GM18951 (cell line): ENCODE data around the gene ZBTB7C.

Source experiments
- POLR2A ChIP-seq: IDR thresholded peaks from 4 replicates; pipeline ENCODE4 v1.6.1; 2011; ENCODE audit warnings: mild to moderate bottlenecking; ENCODE audit not compliant: insufficient read length, insufficient read depth; ENCODE audit errors: extremely low read depth
- in situ Hi-C: fragments of 300-500 bp; cut with MboI; formaldehyde crosslinking; loops from one replicate; pipeline ENCODE4 v1.12.0; 2022; ENCODE audit warnings: low sequenced_read_pairs, mixed read lengths, inconsistent platforms; ENCODE audit not compliant: unreplicated experiment

ZBTB7C gene

DNA sequence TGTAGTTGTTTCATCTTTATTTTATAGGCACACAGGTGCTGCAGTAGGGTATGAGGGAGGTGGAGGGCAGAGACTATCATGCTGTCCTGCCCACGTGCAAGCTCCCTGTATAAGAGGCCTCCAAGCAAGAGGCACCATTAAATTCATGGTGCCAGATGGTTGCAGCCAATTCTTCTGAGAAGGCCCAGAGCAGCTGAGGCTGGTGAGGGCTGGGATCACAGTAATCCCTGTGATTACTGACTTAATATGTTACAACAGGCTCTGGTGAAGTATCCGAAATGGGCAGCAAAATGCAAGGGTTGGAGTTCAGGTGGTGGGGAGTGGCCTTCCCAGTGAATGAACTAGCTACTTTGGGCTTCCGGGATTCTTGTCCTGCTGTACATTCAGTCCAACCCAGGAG, 286.8 kb downstream of the ZBTB7C start:
- in situ Hi-C loops, result no loop called here
- no peak for TF ChIP-seq POLR2A

DNA sequence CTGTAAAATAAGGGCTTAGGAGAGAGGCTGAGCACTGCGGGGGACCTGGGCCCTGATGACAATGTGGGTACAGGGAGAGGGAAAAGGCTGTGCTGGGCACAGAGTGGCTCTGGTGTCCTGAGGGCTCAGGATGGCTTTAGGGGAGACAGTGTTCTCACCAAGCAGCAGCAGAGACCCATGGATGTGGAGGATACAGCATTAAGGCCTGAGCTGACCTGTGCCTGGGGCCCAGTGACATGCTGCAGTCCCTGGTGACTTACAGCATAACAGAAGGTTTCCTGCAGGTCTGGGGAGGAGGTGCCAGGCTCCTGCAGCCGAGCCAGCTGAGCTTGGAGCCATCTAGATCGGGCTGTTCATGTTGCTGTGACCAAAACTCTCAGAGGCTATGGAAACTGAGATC, 287.4 kb downstream of the ZBTB7C start:
- TF ChIP-seq POLR2A, result no peak
- in situ Hi-C loops, result no loop called here

DNA sequence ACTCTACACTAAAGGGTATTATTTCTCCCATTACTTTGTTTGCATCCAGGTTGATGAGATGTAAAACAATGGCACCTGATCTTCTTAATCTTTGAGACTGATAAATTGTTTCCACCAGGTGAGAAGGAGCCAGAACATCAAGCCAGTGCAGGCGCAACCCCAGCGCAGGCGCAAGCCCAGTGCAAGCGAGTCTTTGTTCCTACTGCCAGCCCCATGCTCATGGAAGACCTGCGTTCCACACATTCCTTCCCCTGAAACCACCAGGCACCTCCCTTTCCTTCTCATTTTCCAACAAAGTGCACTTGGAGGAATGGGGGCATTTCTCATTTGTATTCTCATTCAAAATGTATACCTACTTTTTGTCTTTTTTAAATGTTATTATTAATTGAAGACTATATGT, 290.0 kb downstream of the ZBTB7C start:
- TF ChIP-seq POLR2A, result no peak
- in situ Hi-C loops, result no loop called here

DNA sequence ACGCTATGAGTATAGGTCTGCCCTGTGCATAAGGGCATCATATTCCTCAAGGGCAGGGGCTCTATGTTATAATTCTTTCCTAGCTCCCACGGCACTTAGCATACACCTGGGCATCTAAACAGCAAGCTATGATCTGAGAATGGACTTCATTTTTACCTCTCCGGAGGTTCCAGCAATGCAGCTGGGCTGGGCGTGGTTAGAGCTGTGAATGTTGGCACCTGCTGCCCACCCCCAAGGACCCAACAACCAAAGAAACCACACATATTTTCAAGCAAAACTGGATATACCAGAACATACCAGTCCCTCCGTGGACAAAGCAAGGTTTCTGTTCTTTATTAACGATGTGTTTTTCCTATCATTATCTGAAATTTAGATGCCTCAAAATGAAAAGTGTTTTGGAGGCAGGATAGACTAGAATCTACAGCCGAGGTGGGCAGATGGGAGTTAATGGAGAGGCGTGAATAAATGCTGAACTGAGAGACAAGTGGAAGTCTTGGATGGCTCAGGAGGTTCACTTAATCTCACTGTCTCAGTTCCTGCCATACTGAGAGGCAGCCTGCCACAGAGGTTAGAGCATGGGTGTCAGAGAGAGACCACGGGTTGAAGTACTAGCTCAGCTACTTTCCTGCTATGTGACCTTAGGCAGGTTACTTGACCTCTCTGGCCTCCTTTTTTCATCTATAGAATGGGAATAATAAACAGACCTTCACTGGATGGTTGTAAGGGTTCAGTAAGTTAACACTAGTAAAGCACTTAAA, 292.1 kb downstream of the ZBTB7C start:
- no peak for TF ChIP-seq POLR2A
- in situ Hi-C loops, result no loop called here

DNA sequence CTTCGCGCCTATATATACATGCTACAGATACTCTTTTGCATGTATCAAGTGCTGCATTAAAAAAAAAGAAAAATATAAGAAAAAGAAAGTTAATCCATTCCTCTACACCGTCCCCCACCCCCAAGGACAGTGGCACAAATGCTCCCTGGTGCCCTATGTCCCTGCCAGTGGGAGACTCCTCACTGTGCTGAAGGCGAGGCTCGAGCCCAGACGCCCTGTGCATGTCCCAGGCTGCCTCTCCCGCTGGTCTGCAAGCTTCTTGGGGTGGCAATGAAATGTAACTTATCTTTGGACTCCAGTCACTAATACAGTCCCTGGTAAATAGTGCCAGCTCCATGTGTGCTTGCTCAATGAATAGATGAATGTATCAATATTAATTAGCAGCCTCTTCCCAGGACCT, 293.2 kb downstream of the ZBTB7C start:
- in situ Hi-C loops, result no loop called here
- no peak for TF ChIP-seq POLR2A

DNA sequence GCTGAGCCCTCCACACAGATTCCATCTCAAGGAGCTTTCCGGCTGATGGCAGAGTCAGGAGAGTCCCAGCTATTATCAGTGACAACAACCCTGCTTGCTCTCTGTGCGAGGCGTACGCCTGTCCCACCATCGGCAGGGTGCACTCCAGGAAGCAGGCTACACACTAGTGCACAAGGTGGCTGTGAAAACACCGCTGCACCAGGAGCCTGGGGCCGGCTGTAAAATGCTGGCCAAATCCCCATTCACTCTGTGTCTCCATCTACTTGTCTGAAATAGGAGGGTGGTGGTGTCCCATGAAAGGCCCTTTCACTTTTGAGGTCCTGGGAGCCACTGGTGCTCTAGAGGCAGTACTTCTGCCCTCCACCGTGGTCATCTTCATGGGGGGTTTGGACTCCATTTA, 295.5 kb downstream of the ZBTB7C start:
- in situ Hi-C loops, result no loop called here
- TF ChIP-seq POLR2A, result no peak

DNA sequence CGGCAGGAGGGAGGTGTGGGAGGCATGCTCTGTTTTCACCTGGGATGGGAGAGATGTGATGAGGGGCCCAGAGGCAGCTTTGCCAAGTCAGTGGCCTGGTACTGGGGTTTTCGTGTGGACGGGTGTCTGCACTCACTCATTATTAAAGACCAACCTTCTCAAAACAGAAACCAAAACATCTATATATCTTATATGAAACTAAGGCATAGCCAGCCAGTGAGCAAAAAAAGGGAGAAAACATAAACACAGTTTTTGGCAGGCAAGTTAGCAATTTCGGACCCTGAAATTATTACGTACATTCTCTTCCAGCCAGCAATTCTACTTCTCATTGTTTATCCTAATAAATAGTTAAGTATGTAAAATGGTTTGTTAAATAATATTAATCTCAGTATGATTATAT, 297.6 kb downstream of the ZBTB7C start:
- in situ Hi-C loops, result no loop called here

DNA sequence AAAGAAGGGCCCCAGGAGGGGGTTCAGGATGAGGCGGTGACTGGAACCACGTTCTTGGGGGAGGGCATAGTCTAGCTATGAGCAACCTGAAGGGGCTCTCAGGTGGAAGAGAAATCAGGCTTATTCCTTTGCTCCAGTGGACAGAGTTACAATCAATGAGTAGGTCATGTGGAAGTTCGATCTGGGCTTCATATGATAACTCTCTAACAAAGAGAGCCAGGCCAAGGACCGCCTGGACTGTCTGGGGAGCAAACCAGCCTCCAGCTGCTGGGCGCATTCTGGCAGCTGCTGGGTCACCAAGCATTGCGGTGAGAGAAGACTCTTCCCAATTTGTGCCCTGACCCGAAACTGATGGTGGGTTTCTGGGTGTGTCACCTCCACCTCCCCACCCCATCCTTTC, 298.4 kb downstream of the ZBTB7C start:
- no peak for TF ChIP-seq POLR2A

More for the DNA sequence above, 297.6 kb downstream of the ZBTB7C start:
- TF ChIP-seq POLR2A, result no peak

DNA sequence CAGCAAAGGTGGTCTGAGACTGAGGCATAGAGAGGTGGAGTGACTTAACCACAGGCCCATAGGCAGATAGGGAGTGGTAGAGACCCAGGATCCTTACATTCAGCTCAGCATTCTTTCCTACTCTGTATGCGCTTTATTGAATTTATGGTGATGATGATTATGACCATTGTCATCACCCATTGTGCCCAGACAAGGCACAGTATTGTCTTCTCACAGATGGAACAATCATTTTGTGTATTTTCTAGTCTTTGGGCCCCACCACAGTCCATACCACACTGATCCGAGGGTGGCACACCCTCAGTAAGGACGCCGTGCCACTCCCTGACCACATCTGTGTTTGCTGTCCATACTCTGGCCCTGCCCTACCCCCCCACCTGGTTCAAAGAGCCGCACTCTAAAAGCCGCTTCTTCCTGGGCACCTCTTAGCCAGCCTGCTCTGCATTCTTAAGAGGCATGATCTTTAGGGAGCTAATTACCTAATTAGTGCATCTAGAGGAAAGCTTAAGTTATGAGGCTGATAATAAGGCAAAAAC, 299.2 kb downstream of the ZBTB7C start:
- TF ChIP-seq POLR2A, result no peak
- in situ Hi-C loops, result no loop called here

More for the DNA sequence above, 298.4 kb downstream of the ZBTB7C start:
- in situ Hi-C loops, result no loop called here

DNA sequence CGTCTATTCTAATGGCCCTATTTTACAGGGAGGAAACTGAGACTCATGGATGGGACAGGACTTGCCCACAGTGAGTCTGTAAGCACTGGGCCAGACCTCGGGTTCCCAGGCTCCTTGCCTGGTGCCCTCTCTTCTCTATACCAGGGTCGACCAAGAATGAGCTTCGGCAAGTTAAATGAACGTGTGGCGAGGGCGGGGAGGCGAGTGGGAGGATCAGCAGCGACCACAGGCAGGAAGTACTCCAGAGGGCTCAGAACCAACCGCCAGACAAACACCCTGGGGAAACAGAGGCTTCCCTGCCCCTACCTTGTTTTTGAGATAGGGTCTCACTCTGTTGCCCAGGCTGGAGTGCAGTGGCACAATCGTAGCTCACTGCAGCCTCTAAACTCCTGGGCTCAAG, 301.0 kb downstream of the ZBTB7C start:
- TF ChIP-seq POLR2A, result no peak
- in situ Hi-C loops, result no loop called here

DNA sequence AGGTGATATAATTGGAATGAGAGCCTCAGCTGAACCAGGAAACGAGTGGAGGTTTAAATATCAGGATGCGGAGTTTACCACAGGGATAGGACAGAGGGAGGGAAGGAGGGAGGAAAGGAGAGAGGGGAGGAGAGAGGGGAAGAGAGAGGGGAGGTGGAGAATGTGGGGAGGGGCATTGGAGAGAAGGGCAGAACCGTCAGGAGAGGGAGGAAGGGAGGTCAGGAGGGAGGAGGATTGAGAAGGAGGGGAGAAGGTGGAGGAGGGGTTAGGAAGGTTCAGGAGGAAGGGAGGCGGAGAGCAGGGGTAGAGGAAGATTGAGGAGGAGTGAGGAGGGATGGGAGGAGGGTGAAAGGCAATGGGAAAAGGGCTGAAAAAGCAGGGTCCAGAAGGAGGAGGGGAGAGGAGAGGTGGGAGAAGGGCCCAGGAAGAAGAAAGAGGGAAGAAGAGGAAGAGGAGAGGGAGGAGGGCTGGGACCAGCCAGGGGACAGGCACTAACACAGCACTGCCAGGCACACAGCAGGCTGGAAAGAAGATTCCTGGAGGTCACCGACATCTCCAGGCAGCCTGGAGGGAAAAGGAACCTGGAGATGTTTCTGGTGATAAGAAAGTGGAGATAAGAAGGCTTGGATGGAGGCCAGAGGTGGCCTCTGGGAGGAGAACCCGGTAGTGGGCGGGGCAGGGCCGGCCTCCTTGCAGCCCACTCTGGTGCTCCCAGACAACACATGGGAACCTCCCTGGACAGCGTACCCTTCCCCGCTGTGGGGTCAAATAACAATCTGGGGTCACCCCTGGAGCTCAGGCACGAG, 302.0 kb downstream of the ZBTB7C start:
- no peak for TF ChIP-seq POLR2A
- in situ Hi-C loops, result no loop called here

DNA sequence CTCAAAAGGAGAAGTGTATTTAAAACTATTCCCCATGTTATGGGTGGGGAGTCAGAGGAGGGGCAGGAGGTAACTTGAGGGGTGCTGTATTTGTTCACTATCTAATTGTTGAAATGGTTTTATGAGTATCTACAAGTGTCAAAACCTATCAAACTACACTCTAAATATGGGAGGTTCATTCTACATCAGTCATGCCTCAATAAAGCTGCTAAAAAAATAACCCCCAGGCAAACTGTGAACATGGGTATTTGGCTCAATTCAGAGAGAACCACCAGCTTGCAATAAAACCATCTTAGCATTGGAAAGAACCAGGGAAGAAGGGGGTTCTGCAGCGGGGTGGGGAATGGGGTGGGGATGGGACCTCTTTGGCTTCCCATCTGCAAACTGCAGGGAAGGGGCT, 302.7 kb downstream of the ZBTB7C start:
- in situ Hi-C loops, result no loop called here
- TF ChIP-seq POLR2A, result no peak

DNA sequence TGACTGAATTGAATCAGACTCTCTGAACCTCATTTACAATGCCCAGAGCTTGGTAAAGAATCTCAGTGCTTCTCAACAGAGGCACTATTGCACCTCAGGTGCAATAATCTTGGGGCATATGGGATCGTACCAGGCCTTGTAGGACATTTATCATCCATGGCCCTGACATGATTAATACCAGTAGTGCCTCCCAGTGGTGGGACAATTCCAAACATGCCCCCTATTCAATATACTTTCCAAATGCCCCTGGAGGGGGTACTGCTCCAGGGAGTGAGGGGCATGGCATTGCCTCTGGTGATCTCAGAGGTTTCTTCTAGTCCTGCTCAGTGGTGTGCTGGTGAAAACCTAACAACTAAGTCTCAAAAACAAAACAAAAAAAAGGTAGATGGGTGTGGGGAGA, 303.9 kb downstream of the ZBTB7C start:
- no peak for TF ChIP-seq POLR2A
- in situ Hi-C loops, result no loop called here

DNA sequence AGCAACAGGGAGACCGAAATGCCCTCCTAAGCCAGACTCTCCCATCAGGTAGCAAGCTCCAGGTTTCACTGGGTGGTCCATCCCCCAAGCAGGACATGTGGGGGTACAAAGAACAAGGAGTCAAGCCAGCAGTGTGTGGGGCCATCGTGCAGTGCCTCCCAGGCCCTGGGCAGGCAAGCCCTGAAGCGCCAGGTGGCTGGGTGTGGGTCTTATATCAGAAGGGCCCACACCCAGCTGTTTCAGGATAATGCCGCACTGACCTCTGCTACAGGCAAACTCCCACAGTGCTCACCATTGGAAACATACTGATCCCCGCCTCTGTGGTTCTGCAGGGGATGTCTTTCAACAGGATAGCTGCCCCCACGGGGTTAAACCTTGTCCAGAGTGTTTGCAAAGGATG, 304.5 kb downstream of the ZBTB7C start:
- no peak for TF ChIP-seq POLR2A
- in situ Hi-C loops, result no loop called here
